ENCODE results near the gene ZBTB40.

GRCh38 chr1:22524481-22524880 lies 72.8 kb downstream of the ZBTB40 start:
- TF ChIP-seq YY1 (IDR thresholded peaks at IDR 0.05; ENCODE audit: insufficient read depth, insufficient replicate concordance, low read depth, low read length) (no peak), NPAS2 (CRISPR knock-in tag; IDR thresholded peaks at IDR 0.05; ENCODE audit: borderline replicate concordance) (no peak)

Data from HepG2 (cell line).